ENCODE data around the gene PDZD4. TPM values are rescaled to one million over a fixed set of nuclear protein-coding genes. Genes with fewer than 3 reads are reported as not detected.

Gene PDZD4
- polyA plus RNA-seq, 1 donor = 10.5 TPM

GRCh38 chrX:153873282-153874084 lies 43.1 kb upstream of the PDZD4 start:
- Histone ChIP-seq H3K4me1 (ENCODE audit: control insufficient read depth, insufficient read depth, low read length) (no peaks in the 10 kb centered on the region), H3K4me3 (ENCODE audit: low read length) (no peak overlapping the region), H3K36me3 (ENCODE audit: control insufficient read depth, insufficient read depth, low read length) (no peaks in the 10 kb centered on the region), H3K27ac (ENCODE audit: low read length) (no peak overlapping the region), H3K9me3 (ENCODE audit: control insufficient read depth, low read depth, low read length) (no peaks in the 10 kb centered on the region), H3K27me3 (ENCODE audit: control insufficient read depth, insufficient read depth, low read length) (peaks cover 4% of the 10 kb centered on the region)
- no CpG with 5 or more reads among the region's 7 CpGs for WGBS (ENCODE audit: insufficient coverage, low lambda C conversion rate)
- no peak for DNase-seq

- Histone ChIP-seq H3K27me3 (ENCODE audit: control insufficient read depth, insufficient read depth, low read length) (no peaks in the 10 kb centered on the region), H3K4me3 (ENCODE audit: low read length) (no peak overlapping the region), H3K9me3 (ENCODE audit: control insufficient read depth, low read depth, low read length) (no peaks in the 10 kb centered on the region), H3K4me1 (ENCODE audit: control insufficient read depth, insufficient read depth, low read length) (no peaks in the 10 kb centered on the region), H3K36me3 (ENCODE audit: control insufficient read depth, insufficient read depth, low read length) (no peaks in the 10 kb centered on the region), H3K27ac (ENCODE audit: low read length) (no peak overlapping the region)
- DNase-seq = no peak
- no CpG with 5 or more reads among the region's 29 CpGs for WGBS (ENCODE audit: insufficient coverage, low lambda C conversion rate)
Measured at GRCh38 chrX:153871946-153872878, 41.9 kb upstream of the PDZD4 start.

GRCh38 chrX:153871451-153871850 lies 41.1 kb upstream of the PDZD4 start:
- H3K27ac ChIP-seq (ENCODE audit: low read length) = no peak overlapping the region
- H3K27me3 ChIP-seq (ENCODE audit: control insufficient read depth, insufficient read depth, low read length) = no peaks in the 10 kb centered on the region
- H3K4me3 ChIP-seq (ENCODE audit: low read length) = no peak overlapping the region
- no peak for DNase-seq
- no CpG with 5 or more reads among the region's 6 CpGs for WGBS (ENCODE audit: insufficient coverage, low lambda C conversion rate)
- no peaks in the 10 kb centered on the region for H3K4me1 ChIP-seq (ENCODE audit: control insufficient read depth, insufficient read depth, low read length)
- no peaks in the 10 kb centered on the region for H3K9me3 ChIP-seq (ENCODE audit: control insufficient read depth, low read depth, low read length)
- H3K36me3 ChIP-seq (ENCODE audit: control insufficient read depth, insufficient read depth, low read length) = no peaks in the 10 kb centered on the region

GRCh38 chrX:153870791-153871360 lies 40.5 kb upstream of the PDZD4 start:
- no peak overlapping the region for H3K4me3 ChIP-seq (ENCODE audit: low read length)
- H3K9me3 ChIP-seq (ENCODE audit: control insufficient read depth, low read depth, low read length) = no peaks in the 10 kb centered on the region
- no peaks in the 10 kb centered on the region for H3K27me3 ChIP-seq (ENCODE audit: control insufficient read depth, insufficient read depth, low read length)
- no peak for DNase-seq
- H3K36me3 ChIP-seq (ENCODE audit: control insufficient read depth, insufficient read depth, low read length) = no peaks in the 10 kb centered on the region
- no peaks in the 10 kb centered on the region for H3K4me1 ChIP-seq (ENCODE audit: control insufficient read depth, insufficient read depth, low read length)
- no CpG with 5 or more reads among the region's 21 CpGs for WGBS (ENCODE audit: insufficient coverage, low lambda C conversion rate)
- no peak overlapping the region for H3K27ac ChIP-seq (ENCODE audit: low read length)

GRCh38 chrX:153870288-153870690 lies 39.9 kb upstream of the PDZD4 start:
- H3K36me3 ChIP-seq (ENCODE audit: control insufficient read depth, insufficient read depth, low read length) = no peaks in the 10 kb centered on the region
- no peaks in the 10 kb centered on the region for H3K4me1 ChIP-seq (ENCODE audit: control insufficient read depth, insufficient read depth, low read length)
- WGBS (ENCODE audit: insufficient coverage, low lambda C conversion rate) = no CpG with 5 or more reads among the region's 11 CpGs
- H3K27ac ChIP-seq (ENCODE audit: low read length) = no peak overlapping the region
- DNase-seq = no peak
- H3K27me3 ChIP-seq (ENCODE audit: control insufficient read depth, insufficient read depth, low read length) = no peaks in the 10 kb centered on the region
- no peaks in the 10 kb centered on the region for H3K9me3 ChIP-seq (ENCODE audit: control insufficient read depth, low read depth, low read length)
- no peak overlapping the region for H3K4me3 ChIP-seq (ENCODE audit: low read length)

- H3K4me3 ChIP-seq (ENCODE audit: low read length) = no peak overlapping the region
- DNase-seq = no peak
- no peaks in the 10 kb centered on the region for H3K4me1 ChIP-seq (ENCODE audit: control insufficient read depth, insufficient read depth, low read length)
- no peaks in the 10 kb centered on the region for H3K9me3 ChIP-seq (ENCODE audit: control insufficient read depth, low read depth, low read length)
- no peak overlapping the region for H3K27ac ChIP-seq (ENCODE audit: low read length)
- WGBS (ENCODE audit: insufficient coverage, low lambda C conversion rate) = no CpG with 5 or more reads among the region's 31 CpGs
- no peaks in the 10 kb centered on the region for H3K36me3 ChIP-seq (ENCODE audit: control insufficient read depth, insufficient read depth, low read length)
- H3K27me3 ChIP-seq (ENCODE audit: control insufficient read depth, insufficient read depth, low read length) = no peaks in the 10 kb centered on the region
Measured at GRCh38 chrX:153869473-153870287, 39.3 kb upstream of the PDZD4 start.

- no peak overlapping the region for H3K27ac ChIP-seq (ENCODE audit: low read length)
- DNase-seq = no peak
- no CpG with 5 or more reads among the region's 26 CpGs for WGBS (ENCODE audit: insufficient coverage, low lambda C conversion rate)
- no peaks in the 10 kb centered on the region for H3K9me3 ChIP-seq (ENCODE audit: control insufficient read depth, low read depth, low read length)
- no peaks in the 10 kb centered on the region for H3K27me3 ChIP-seq (ENCODE audit: control insufficient read depth, insufficient read depth, low read length)
- no peaks in the 10 kb centered on the region for H3K4me1 ChIP-seq (ENCODE audit: control insufficient read depth, insufficient read depth, low read length)
- no peak overlapping the region for H3K4me3 ChIP-seq (ENCODE audit: low read length)
- no peaks in the 10 kb centered on the region for H3K36me3 ChIP-seq (ENCODE audit: control insufficient read depth, insufficient read depth, low read length)
Measured at GRCh38 chrX:153868576-153869472, 38.5 kb upstream of the PDZD4 start.

GRCh38 chrX:153867671-153868070 lies 37.3 kb upstream of the PDZD4 start:
- H3K27me3 ChIP-seq (ENCODE audit: control insufficient read depth, insufficient read depth, low read length) = peaks cover 11% of the 10 kb centered on the region
- H3K27ac ChIP-seq (ENCODE audit: low read length) = no peak overlapping the region
- no peak for DNase-seq
- H3K9me3 ChIP-seq (ENCODE audit: control insufficient read depth, low read depth, low read length) = no peaks in the 10 kb centered on the region
- H3K36me3 ChIP-seq (ENCODE audit: control insufficient read depth, insufficient read depth, low read length) = no peaks in the 10 kb centered on the region
- H3K4me3 ChIP-seq (ENCODE audit: low read length) = no peak overlapping the region
- WGBS (ENCODE audit: insufficient coverage, low lambda C conversion rate) = no CpG with 5 or more reads among the region's 13 CpGs
- no peaks in the 10 kb centered on the region for H3K4me1 ChIP-seq (ENCODE audit: control insufficient read depth, insufficient read depth, low read length)

- Histone ChIP-seq H3K27ac (ENCODE audit: low read length) (no peak overlapping the region), H3K9me3 (ENCODE audit: control insufficient read depth, low read depth, low read length) (no peaks in the 10 kb centered on the region), H3K27me3 (ENCODE audit: control insufficient read depth, insufficient read depth, low read length) (peaks cover 15% of the 10 kb centered on the region), H3K4me1 (ENCODE audit: control insufficient read depth, insufficient read depth, low read length) (no peaks in the 10 kb centered on the region), H3K4me3 (ENCODE audit: low read length) (no peak overlapping the region), H3K36me3 (ENCODE audit: control insufficient read depth, insufficient read depth, low read length) (no peaks in the 10 kb centered on the region)
- no CpG with 5 or more reads among the region's 9 CpGs for WGBS (ENCODE audit: insufficient coverage, low lambda C conversion rate)
- no peak for DNase-seq
Measured at GRCh38 chrX:153867139-153867538, 36.8 kb upstream of the PDZD4 start.

All from large intestine (tissue), 3 donors.